Stimulated activated CD8-positive, alpha-beta memory T cell treated with anti-CD3 and anti-CD28 coated beads, Interleukin-7, amount 100 ng/mL, for 1 hour (primary cell): ENCODE data around the gene NDUFA5.
A peak's percentile ranks its signal among the peaks of the same experiment; 100 is the strongest.

Experiments used
- DNase-seq, 2 donors: peaks; one replicate each; pipeline ENCODE4 v3.0.0-alpha.2; 2020; ENCODE audit warnings: low read depth in 2 of 2

NDUFA5 gene

DNA sequence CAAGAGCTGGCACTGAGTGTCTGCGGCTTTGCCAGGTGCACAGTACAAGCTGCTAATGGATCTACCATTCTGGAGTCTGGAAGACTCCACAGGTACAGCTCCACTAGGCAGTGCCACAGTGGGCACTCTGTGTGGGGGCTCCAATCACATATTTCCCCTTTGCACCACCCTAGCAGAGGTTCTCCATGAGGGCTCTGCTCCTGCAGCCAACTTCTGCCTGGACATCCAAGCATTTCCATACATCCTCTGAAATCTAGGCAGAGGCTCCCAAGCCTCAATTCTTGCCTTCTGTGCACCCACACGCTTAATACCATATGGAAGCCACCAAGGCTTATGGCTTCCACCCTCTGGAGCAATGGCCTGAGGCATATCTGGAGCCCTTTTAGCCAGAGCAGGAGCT is 52.4 kb downstream of the NDUFA5 start:
- no peak for DNase-seq

DNA sequence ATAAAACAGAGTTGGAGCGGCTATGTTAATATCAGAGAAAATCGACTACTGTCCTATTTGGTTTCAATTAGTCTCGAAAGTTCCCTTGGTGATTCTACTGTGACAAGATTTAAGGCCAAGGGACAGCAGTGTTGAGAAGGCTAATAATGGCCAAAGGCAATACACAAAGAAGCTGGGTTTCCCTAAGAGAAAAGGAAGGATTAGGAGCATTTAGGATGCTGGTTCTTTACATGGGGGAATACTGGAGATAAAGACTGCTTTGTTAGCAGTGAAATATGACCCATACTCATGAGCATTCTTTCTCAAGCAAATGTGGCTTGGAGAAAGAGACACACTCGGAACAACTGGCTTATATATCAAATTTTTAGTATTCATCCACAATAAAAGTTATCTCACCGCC is 55.4 kb downstream of the NDUFA5 start:
- no peak for DNase-seq

- no peak for DNase-seq
Observed at GRCh38 chr7:123500878-123501489, 56.6 kb downstream of the NDUFA5 start.

DNA sequence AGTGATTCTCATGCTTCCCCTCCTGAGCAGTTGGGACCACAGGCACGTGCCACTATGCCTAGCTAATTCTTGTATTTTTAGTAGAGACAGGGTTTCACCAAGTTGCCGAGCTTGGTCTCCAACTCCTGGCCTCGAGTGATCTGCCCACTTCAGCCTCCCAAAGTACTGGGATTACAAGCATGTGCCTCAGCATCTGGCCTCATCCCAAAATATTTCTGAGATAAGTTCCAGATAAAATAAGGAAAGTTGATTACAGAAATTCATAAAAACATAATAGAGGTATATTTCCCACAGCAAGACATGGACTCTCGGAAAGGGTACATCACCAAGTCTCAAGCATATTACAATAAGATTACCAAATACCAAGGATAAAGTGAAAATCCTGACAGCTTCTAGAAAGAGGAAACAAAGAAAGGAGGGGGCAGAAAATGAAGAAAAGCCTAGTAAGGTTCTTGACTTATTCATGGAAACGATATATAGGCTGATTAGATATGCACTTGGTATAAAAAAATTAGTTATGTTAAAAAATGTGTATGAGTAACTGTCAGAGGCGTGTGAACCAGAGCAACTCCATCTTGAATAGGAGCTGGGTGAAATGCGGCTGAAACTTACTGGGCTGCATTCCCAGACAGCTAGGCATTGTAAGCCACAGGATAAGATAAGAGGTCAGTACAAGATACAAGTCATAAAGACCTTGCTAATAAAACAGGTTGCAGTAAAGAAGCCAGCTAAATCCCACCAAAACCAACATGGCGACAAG is 58.2 kb downstream of the NDUFA5 start:
- DNase-seq, result no peak

DNA sequence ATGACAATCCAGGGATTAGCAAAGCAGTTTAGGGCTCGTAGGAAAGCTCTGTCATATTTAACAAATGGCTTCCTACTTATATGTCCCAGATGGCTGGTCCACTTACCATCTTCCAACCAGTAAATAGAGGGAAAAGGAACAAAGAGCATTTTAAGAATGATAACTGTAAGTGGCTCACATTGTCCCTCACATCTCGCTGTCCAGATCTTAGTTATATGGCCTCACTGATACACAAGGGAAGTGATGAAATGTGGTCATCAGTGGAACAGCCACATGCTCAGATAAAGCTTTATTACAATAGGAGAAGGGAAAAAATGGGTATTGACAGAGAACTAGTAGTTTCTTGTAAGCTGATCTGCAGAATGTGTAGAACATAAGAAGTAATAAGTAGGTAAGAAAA is 59.0 kb downstream of the NDUFA5 start:
- no peak for DNase-seq

DNA sequence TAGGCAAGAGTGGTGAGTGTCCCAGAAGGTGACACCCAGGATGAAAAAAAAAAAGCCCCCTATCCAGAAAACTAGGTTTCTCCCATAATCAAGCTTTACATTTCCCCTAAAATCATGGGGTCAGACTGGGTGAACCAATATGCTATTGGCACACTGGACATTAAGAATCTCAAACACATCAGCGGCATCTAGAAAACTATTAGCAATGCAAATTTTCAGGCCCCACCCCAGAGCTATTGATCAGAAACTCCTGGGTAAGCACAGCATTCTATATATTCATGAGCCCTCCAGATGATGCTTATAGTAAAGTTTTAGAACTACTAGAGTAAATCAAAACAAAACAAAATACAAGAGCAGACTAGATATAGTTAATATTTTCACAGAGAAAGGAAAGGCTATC is 59.6 kb downstream of the NDUFA5 start:
- no peak for DNase-seq

DNA sequence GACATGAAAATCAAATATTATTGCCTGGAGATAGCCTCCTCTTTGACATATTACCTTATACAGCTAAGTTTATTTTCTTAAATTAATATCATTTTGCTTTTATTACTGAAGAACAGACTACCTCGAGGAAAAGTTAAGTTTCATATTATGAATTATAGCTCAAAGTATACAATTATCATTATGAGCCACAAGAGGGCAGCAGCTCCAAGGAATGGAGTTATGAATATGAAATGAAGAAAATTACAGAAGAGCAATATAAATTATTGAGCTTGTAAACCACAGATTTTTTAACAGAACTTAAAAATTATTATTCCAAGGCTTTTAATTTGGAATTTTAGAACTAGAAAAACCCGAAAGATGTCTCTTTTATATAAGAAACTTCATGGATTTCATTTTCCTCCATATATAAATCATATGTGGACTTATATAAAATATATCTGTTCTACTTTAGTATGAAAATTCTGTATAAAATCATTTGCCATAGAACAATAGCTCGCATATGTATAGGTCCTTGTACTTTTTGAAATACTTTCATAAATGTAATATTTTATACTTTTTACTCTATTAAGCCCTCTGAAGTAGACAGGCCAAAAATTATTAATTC is 63.3 kb downstream of the NDUFA5 start:
- peak in 1 of 2 donors; percentile 1 for DNase-seq

DNA sequence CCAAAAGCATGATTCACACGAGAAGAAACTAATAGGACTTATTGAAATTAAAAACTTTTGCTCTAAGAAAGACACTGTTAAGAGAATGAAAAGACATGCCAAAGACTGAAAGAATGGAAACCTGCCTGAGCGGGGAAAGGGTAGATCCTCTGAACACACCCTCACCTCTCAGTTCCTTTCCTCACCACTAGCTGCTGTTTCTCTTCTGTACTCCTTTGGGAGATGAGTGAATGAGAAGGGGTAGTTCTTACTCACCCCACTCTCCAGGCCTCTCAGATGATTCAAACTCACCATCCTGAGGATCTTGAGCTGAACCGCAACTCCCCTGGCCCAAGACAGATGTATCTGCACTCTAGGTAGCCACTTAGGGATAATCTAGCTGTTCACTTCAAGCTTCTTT is 65.1 kb downstream of the NDUFA5 start:
- no peak for DNase-seq
